ENCODE results near the gene MRPS10. TPM values are rescaled to one million over a fixed set of nuclear protein-coding genes. Genes with fewer than 3 reads are reported as not detected.

Gene MRPS10
- total RNA-seq, 1 experiment from 2014 or later, result 62.1 TPM

GRCh38 chr6:42257063-42257462 is 39.4 kb upstream of the MRPS10 start:
- BruUV-seq (replicated peaks), result no TSS peak
- CTCF ChIA-PET, result no interaction called here
- POLR2A ChIA-PET, result no interaction called here
- no peaks in the 10 kb centered on the region for H4K20me1 ChIP-seq (ENCODE audit: insufficient read depth)
- no peaks in the 10 kb centered on the region for H3K9me3 ChIP-seq (ENCODE audit: control insufficient read depth in 1 of 2, insufficient read depth in 1 of 2, low read depth in 1 of 2, low read length in 2 of 2)
- H3K4me3 ChIP-seq (replicated peaks in 1 of 2; ENCODE audit: low read depth in 1 of 2, low read length in 2 of 2), result no peak overlapping the region
- no peak for ATAC-seq
- intact Hi-C loops (cut with micrococcal nuclease), result no loop called here
- H3K79me2 ChIP-seq (ENCODE audit: insufficient read depth, low read length), result no peaks in the 10 kb centered on the region
- DNase-seq (ENCODE audit: low read depth, low spot score), result no peak
- H3K4me1 ChIP-seq (ENCODE audit: control insufficient read depth in 1 of 2, insufficient read depth in 2 of 2, low read length in 2 of 2), result peaks cover 13 to 28% of the 10 kb centered on the region in 2 experiments
- H3K36me3 ChIP-seq (ENCODE audit: control insufficient read depth in 1 of 2, insufficient read depth in 2 of 2, low read length in 2 of 2), result peaks cover 4 to 5% of the 10 kb centered on the region in 2 experiments; a peak in 1 of 4 replicates
- no peak overlapping the region for H3K4me2 ChIP-seq (ENCODE audit: low read length)
- RAD21 ChIA-PET (ENCODE audit: low non-redundant PET in 1 of 2, low total read pairs in 2 of 2, uncharacterized antibody in 2 of 2, unreplicated experiment in 2 of 2), result no interaction called here
- no peak overlapping the region for H3K27ac ChIP-seq (ENCODE audit: low read depth, low read length)
- H2AFZ ChIP-seq (ENCODE audit: low read depth, low read length, poor library complexity, severe bottlenecking), result no peak overlapping the region
- no peak for TF ChIP-seq REST (IDR thresholded peaks at IDR 0.05; ENCODE audit: low read depth)
- TF ChIP-seq ZNF274 (IDR thresholded peaks at IDR 0.05; ENCODE audit: low read depth, low read length), result no peak
- no peak for TF ChIP-seq EZH2 (IDR thresholded peaks at IDR 0.05)
- TF ChIP-seq JUND (IDR thresholded peaks at IDR 0.05), result no peak
- TF ChIP-seq SRF (IDR thresholded peaks at IDR 0.05; ENCODE audit: low read depth), result no peak
- TF ChIP-seq FOSL1 (IDR thresholded peaks at IDR 0.05; ENCODE audit: low read depth), result no peak
- no peak overlapping the region for H3K9ac ChIP-seq (ENCODE audit: low read length)
- no peaks in the 10 kb centered on the region for H3K27me3 ChIP-seq (ENCODE audit: insufficient read depth, low read length)
- H3K9me2 ChIP-seq (ENCODE audit: insufficient read depth), result no peaks in the 10 kb centered on the region

GRCh38 chr6:42255050-42255449 is 37.4 kb upstream of the MRPS10 start:
- H3K4me2 ChIP-seq (ENCODE audit: low read length), result no peak overlapping the region
- ChIA-PET POLR2A (no interaction called here), CTCF (no interaction called here), RAD21 (ENCODE audit: low non-redundant PET in 1 of 2, low total read pairs in 2 of 2, uncharacterized antibody in 2 of 2, unreplicated experiment in 2 of 2) (no interaction called here)
- H4K20me1 ChIP-seq (ENCODE audit: insufficient read depth), result no peaks in the 10 kb centered on the region
- H3K36me3 ChIP-seq (ENCODE audit: control insufficient read depth in 1 of 2, insufficient read depth in 2 of 2, low read length in 2 of 2), result peaks cover 4 to 5% of the 10 kb centered on the region in 2 experiments; a peak in 1 of 4 replicates
- H3K9me3 ChIP-seq (ENCODE audit: control insufficient read depth in 1 of 2, insufficient read depth in 1 of 2, low read depth in 1 of 2, low read length in 2 of 2), result no peaks in the 10 kb centered on the region
- no peak overlapping the region for H3K27ac ChIP-seq (ENCODE audit: low read depth, low read length)
- H3K9ac ChIP-seq (ENCODE audit: low read length), result no peak overlapping the region
- H2AFZ ChIP-seq (ENCODE audit: low read depth, low read length, poor library complexity, severe bottlenecking), result no peak overlapping the region
- peaks cover 10 to 18% of the 10 kb centered on the region in 2 experiments for H3K4me1 ChIP-seq (ENCODE audit: control insufficient read depth in 1 of 2, insufficient read depth in 2 of 2, low read length in 2 of 2)
- no TSS peak for BruUV-seq (replicated peaks)
- no peak overlapping the region for H3K4me3 ChIP-seq (replicated peaks in 1 of 2; ENCODE audit: low read depth in 1 of 2, low read length in 2 of 2)
- no peaks in the 10 kb centered on the region for H3K9me2 ChIP-seq (ENCODE audit: insufficient read depth)
- no peaks in the 10 kb centered on the region for H3K79me2 ChIP-seq (ENCODE audit: insufficient read depth, low read length)
- no peaks in the 10 kb centered on the region for H3K27me3 ChIP-seq (ENCODE audit: insufficient read depth, low read length)
- no peak for DNase-seq (ENCODE audit: low read depth, low spot score)
- intact Hi-C loops (cut with micrococcal nuclease), result no loop called here
- ATAC-seq, result no peak
- TF ChIP-seq CBX3 (IDR thresholded peaks at IDR 0.05; ENCODE audit: low read depth) (no peak), JUND (IDR thresholded peaks at IDR 0.05) (no peak), YY1 (IDR thresholded peaks at IDR 0.05; ENCODE audit: extremely low read depth, insufficient replicate concordance, low read depth, low read length) (no peak), POLR2A (IDR thresholded peaks at IDR 0.05; ENCODE audit: borderline replicate concordance, extremely low read depth, insufficient read depth, insufficient read length) (no peak), TCF7L2 (IDR thresholded peaks at IDR 0.05; ENCODE audit: borderline replicate concordance, extremely low read depth, insufficient read depth, insufficient read length) (no peak), EGR1 (IDR thresholded peaks at IDR 0.05; ENCODE audit: low read depth) (no peak), REST (IDR thresholded peaks at IDR 0.05; ENCODE audit: low read depth) (no peak), EZH2phosphoT487 (IDR thresholded peaks at IDR 0.05; ENCODE audit: borderline replicate concordance) (no peak), SRF (IDR thresholded peaks at IDR 0.05; ENCODE audit: low read depth) (no peak), ZFX (IDR thresholded peaks at IDR 0.05) (no peak)
